ENCODE measurements around the gene PEX10.

DNA sequence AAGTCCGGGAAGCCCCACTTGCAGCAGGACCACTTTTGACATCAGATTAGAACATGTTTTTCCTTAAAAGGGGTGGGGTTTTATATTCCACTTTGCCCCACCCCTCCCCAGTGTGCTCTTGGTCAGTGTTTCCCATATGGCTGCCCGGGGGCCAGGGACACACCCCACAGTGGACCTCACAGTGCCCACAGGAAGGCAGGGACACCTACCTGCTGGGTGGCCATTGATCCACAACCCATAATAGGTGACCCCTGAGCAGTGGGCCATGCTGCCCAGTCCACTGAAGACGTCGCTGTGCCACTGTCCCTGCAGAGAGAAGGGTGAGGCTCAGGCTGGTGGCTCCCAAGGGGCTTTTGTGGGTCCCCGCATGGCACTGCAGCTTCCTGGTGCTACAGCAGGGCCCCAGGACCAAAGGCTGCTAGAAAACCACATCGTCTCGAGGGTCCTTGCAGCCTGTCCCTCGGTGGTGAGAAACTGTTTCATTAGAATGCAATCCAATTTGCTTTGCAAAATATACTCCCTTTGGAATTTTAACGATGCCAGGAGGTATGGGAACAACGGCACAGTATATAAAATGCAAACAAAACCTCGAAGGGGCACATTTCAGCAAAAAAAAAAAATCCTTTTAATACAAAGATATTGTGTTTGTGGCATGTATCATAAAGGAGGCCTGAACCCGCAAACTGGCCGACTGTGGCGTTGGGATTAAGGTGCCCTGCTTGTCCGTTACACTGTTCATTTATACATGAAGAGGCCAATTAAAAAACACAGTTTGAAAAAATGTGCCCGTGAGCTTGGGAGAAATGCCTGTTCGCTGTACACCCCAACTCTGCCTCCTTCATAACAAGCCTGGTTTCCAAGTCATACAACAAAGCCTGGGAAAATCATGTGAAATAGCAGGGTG is 37.9 kb downstream of the PEX10 start:
- TF ChIP-seq YY1 (IDR thresholded peaks at IDR 0.05) = no peak
- no peak for TF ChIP-seq SP1 (IDR thresholded peaks at IDR 0.05)
- TF ChIP-seq, protein P1, sequence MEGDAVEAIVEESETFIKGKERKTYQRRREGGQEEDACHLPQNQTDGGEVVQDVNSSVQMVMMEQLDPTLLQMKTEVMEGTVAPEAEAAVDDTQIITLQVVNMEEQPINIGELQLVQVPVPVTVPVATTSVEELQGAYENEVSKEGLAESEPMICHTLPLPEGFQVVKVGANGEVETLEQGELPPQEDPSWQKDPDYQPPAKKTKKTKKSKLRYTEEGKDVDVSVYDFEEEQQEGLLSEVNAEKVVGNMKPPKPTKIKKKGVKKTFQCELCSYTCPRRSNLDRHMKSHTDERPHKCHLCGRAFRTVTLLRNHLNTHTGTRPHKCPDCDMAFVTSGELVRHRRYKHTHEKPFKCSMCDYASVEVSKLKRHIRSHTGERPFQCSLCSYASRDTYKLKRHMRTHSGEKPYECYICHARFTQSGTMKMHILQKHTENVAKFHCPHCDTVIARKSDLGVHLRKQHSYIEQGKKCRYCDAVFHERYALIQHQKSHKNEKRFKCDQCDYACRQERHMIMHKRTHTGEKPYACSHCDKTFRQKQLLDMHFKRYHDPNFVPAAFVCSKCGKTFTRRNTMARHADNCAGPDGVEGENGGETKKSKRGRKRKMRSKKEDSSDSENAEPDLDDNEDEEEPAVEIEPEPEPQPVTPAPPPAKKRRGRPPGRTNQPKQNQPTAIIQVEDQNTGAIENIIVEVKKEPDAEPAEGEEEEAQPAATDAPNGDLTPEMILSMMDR (IDR thresholded peaks at IDR 0.05; ENCODE audit: low read depth, low read length, missing input control) = no peak
- no peak for TF ChIP-seq EGR1 (IDR thresholded peaks at IDR 0.05; ENCODE audit: low read depth in 2 of 2)
- TF ChIP-seq, protein P2, sequence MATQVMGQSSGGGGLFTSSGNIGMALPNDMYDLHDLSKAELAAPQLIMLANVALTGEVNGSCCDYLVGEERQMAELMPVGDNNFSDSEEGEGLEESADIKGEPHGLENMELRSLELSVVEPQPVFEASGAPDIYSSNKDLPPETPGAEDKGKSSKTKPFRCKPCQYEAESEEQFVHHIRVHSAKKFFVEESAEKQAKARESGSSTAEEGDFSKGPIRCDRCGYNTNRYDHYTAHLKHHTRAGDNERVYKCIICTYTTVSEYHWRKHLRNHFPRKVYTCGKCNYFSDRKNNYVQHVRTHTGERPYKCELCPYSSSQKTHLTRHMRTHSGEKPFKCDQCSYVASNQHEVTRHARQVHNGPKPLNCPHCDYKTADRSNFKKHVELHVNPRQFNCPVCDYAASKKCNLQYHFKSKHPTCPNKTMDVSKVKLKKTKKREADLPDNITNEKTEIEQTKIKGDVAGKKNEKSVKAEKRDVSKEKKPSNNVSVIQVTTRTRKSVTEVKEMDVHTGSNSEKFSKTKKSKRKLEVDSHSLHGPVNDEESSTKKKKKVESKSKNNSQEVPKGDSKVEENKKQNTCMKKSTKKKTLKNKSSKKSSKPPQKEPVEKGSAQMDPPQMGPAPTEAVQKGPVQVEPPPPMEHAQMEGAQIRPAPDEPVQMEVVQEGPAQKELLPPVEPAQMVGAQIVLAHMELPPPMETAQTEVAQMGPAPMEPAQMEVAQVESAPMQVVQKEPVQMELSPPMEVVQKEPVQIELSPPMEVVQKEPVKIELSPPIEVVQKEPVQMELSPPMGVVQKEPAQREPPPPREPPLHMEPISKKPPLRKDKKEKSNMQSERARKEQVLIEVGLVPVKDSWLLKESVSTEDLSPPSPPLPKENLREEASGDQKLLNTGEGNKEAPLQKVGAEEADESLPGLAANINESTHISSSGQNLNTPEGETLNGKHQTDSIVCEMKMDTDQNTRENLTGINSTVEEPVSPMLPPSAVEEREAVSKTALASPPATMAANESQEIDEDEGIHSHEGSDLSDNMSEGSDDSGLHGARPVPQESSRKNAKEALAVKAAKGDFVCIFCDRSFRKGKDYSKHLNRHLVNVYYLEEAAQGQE (IDR thresholded peaks at IDR 0.05) = no peak
- no peak for TF ChIP-seq RAD21 (IDR thresholded peaks at IDR 0.05)
- no peak for TF ChIP-seq FOXA1 (IDR thresholded peaks at IDR 0.05)
- TF ChIP-seq, protein P3, sequence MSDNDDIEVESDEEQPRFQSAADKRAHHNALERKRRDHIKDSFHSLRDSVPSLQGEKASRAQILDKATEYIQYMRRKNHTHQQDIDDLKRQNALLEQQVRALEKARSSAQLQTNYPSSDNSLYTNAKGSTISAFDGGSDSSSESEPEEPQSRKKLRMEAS (IDR thresholded peaks at IDR 0.05) = no peak
- TF ChIP-seq, protein P4, sequence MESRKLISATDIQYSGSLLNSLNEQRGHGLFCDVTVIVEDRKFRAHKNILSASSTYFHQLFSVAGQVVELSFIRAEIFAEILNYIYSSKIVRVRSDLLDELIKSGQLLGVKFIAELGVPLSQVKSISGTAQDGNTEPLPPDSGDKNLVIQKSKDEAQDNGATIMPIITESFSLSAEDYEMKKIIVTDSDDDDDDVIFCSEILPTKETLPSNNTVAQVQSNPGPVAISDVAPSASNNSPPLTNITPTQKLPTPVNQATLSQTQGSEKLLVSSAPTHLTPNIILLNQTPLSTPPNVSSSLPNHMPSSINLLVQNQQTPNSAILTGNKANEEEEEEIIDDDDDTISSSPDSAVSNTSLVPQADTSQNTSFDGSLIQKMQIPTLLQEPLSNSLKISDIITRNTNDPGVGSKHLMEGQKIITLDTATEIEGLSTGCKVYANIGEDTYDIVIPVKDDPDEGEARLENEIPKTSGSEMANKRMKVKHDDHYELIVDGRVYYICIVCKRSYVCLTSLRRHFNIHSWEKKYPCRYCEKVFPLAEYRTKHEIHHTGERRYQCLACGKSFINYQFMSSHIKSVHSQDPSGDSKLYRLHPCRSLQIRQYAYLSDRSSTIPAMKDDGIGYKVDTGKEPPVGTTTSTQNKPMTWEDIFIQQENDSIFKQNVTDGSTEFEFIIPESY (IDR thresholded peaks at IDR 0.05) = no peak
- TF ChIP-seq TAF1 (conservative IDR thresholded peaks at IDR 0.05) = no peak
